ENCODE measurements around the gene COL8A2. TPM values are rescaled to one million over a fixed set of nuclear protein-coding genes. Genes with fewer than 3 reads are reported as not detected.

COL8A2 gene
- total RNA-seq, 1 donor from 2014 or later = 0.06 TPM

GRCh38 chr1:36122062-36123030 lies 2.7 kb downstream of the COL8A2 start:
- H3K4me3 ChIP-seq (ENCODE audit: low read depth, low read length) = no peak overlapping the region
- DNase-seq (ENCODE audit: low read depth) = no peak
- no peak for TF ChIP-seq CTCF (conservative IDR thresholded peaks at IDR 0.05; ENCODE audit: low read depth, low read length)

GRCh38 chr1:36119456-36119855 lies 5.6 kb downstream of the COL8A2 start:
- no peak for DNase-seq (ENCODE audit: low read depth)
- H3K4me3 ChIP-seq (ENCODE audit: low read depth, low read length) = no peak overlapping the region
- no peak for TF ChIP-seq CTCF (conservative IDR thresholded peaks at IDR 0.05; ENCODE audit: low read depth, low read length)

GRCh38 chr1:36118447-36119204 lies 6.4 kb downstream of the COL8A2 start:
- DNase-seq (ENCODE audit: low read depth) = no peak
- no peak overlapping the region for H3K4me3 ChIP-seq (ENCODE audit: low read depth, low read length)
- no peak for TF ChIP-seq CTCF (conservative IDR thresholded peaks at IDR 0.05; ENCODE audit: low read depth, low read length)

GRCh38 chr1:36116901-36117300 lies 8.1 kb downstream of the COL8A2 start:
- no peak for TF ChIP-seq CTCF (conservative IDR thresholded peaks at IDR 0.05; ENCODE audit: low read depth, low read length)

GRCh38 chr1:36115931-36116330 lies 9.1 kb downstream of the COL8A2 start:
- DNase-seq (ENCODE audit: low read depth) = no peak
- H3K4me3 ChIP-seq (ENCODE audit: low read depth, low read length) = no peak overlapping the region
- no peak for TF ChIP-seq CTCF (conservative IDR thresholded peaks at IDR 0.05; ENCODE audit: low read depth, low read length)

More at GRCh38 chr1:36116901-36117300, 8.1 kb downstream of the COL8A2 start:
- DNase-seq (ENCODE audit: low read depth) = no peak
- H3K4me3 ChIP-seq (ENCODE audit: low read depth, low read length) = no peak overlapping the region

- DNase-seq (ENCODE audit: low read depth) = no peak
- no peak for TF ChIP-seq CTCF (conservative IDR thresholded peaks at IDR 0.05; ENCODE audit: low read depth, low read length)
- H3K4me3 ChIP-seq (ENCODE audit: low read depth, low read length) = no peak overlapping the region
These were observed 9.8 kb downstream of the COL8A2 start for GRCh38 chr1:36115200-36115669.

Data from epithelial cell of proximal tubule (primary cell).